SKM-1 treated with dmso at 0.1 percent for 144 hours (cell line): ENCODE measurements around the gene SPTBN5.

Experiments used
- DNase-seq: peaks from one replicate; lab custom pipeline; 2025; ENCODE audit not compliant: unreplicated experiment; lab: John Stamatoyannopoulos, UW

Gene SPTBN5

GRCh38 chr15:41885321-41885720 lies 8.5 kb downstream of the SPTBN5 start:
- no peak for DNase-seq

- no peak for DNase-seq
Observed at GRCh38 chr15:41884458-41884857, 9.4 kb downstream of the SPTBN5 start.

GRCh38 chr15:41883484-41883825 lies 10.4 kb downstream of the SPTBN5 start:
- no peak for DNase-seq

DNA sequence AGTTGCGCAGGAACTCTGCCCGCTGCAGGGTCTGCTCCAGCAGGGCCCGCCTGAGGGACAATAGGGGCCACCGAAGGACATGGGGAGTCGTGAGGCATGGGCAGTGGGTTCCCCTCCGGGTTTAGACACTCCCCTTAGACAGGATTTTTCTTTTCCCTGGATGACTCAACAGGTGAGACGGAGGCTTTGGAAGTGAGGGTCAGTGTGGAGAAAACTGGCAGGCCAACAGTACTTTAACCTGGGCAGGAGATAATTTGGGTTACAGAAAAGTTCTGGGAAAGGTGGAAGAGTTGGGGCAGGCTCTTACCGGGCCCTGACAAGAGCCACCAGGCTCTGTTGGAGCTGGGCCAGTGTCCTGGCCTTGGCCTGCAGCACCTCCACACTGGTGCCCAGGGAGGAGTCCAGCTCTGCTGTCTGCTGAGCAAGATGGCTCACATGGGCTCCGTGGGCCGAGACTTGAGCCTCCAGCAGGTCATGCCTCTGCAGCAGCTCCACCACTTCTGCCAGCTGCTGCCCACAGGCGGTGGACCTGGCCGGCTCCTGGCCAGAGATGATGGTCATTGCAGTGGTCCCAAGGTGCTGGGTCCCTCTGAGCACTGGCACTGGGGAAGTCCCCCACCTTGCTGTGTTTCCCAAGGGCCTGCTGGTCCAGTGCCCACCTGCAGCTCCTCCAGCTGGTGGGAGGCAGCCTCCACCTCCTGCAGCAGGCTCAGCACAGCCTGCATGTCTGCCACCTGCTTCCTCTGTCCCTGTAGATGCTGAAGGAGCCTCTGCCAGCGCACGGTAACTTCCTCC lies 11.0 kb downstream of the SPTBN5 start:
- DNase-seq, result peak; percentile 16

DNA sequence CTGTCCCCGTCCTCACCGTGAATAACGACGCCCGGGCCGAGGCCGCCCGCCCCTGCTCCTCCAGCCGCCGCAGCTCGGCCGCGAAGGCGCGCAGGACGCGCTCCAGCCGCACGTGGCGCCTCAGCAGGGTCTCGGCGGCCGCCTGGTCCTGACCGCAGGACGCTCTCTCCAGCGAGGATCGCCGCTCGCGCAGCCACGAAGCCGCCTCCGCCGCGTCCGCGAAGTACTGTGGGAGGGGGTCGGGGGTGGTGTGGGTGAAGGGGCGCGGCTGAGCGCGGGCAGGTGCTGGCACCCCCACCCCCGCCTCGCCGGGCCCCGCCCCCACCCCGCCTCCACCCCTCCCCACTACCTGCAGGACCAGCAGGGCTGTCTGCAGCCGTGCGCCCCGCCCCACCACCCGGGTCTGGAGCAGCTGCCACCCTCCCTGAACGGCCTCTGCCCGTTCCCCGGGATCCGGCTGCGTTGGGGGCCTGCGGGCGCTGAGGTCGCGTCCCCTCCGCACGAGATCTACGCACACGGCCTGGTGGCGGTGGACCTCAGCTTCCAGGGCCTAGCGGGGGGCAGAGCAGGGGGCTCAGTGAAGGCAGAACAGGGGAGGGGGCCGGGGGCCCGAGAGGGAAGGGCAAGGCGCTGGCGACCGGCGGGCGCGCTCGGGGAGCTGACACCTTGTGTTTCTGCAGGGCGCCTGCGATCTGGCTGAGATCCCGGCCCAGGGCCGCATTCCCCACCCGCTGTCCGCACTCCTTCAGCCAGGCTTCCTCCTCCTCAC lies 11.7 kb downstream of the SPTBN5 start:
- DNase-seq, result no peak

DNA sequence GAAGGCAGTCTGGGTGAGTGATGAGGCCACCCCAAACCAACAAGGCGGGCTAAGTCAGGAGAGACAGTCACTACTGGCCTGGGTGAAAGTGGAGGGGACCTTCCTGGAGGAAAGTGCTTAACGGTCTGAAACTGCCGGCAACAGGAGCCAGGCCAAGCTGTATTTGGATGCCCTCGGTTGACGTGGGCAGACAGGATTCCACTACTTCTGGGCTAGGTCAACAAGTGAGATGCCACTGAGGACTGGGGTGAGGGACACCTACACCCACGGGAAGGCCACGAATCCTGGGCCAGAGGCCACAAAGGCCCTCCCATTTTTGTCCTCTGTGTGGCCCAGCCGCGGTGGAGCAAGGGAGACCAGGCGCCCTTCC lies 12.3 kb downstream of the SPTBN5 start:
- DNase-seq, result no peak

GRCh38 chr15:41881086-41881485 lies 12.8 kb downstream of the SPTBN5 start:
- no peak for DNase-seq

DNA sequence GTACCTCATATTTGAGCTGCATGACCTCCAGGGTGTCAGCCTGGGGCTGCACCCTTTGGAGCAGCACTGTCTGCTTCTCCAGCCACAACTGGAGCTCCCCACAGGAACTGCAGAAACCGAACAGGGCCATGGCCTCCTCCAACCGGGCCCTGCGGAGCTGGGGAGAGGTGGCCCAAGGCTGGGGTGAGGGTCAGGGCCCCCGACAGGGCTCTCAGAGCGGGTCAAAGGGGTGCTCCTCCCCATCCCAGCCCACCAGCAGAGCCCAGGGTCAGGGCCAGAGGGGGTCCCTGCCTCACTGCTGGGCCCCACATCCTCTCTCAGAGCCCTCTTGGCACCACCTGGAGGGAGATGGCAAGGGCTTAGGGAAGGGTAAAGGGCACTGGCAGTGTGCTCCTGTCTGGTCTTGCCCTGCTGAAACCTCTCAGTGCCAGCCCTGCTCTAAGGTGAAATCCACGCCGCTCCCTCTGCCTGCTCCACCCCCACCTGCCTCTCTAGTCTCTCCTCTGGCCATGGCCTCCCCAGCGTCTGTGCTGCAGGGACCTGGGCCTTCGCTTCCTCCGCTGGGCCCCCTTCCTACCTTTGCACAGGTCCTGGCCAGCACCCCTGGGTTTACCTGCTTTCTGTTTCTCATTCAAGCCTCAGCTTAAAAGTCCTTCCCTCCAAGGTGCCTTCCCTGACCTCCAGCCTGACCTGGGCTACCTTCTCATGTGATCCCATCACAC lies 13.5 kb downstream of the SPTBN5 start:
- no peak for DNase-seq

DNA sequence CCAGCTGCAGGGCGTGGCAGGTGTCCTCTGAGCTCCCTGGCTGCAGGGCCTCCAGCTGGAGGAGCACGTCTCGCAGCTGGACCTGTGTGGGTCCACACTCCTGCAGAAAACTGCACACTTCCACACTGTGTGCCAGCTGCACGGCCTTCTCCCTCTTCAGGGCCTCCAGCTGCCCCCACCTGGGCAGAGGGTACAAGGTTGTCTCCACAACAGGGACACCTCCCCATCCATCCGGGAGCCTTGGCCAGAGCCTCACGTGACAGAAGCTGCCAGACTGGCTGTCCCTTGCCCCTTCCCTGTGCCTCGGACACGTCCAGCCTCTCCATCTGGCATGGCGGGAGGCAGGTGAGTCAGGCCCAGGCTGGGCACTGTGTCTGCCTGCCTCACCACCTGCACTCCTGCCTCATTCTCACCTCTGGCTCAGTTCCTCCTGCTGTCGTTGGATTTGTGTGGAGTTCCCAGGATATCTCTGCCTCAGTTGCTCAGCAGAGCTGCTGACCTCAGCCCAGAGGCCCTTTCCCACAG lies 14.5 kb downstream of the SPTBN5 start:
- DNase-seq, result no peak

DNA sequence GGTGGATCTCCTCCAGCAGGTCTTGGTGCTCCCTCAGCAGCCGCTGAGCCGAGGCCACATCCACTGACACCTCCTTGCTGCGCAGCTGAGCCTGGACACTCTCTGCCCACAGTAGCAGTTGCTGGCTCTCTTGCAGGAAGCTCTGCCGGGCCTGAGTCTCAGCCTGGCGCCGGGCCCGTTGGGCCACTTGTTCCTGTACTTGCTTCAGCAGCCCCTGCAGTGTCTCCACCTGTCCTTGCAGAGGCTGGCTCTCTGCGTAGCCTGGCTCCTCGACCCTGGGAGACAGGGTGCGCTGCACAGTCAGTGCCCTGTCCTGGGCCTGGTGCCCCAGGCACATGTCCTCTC lies 15.5 kb downstream of the SPTBN5 start:
- DNase-seq, result no peak

DNA sequence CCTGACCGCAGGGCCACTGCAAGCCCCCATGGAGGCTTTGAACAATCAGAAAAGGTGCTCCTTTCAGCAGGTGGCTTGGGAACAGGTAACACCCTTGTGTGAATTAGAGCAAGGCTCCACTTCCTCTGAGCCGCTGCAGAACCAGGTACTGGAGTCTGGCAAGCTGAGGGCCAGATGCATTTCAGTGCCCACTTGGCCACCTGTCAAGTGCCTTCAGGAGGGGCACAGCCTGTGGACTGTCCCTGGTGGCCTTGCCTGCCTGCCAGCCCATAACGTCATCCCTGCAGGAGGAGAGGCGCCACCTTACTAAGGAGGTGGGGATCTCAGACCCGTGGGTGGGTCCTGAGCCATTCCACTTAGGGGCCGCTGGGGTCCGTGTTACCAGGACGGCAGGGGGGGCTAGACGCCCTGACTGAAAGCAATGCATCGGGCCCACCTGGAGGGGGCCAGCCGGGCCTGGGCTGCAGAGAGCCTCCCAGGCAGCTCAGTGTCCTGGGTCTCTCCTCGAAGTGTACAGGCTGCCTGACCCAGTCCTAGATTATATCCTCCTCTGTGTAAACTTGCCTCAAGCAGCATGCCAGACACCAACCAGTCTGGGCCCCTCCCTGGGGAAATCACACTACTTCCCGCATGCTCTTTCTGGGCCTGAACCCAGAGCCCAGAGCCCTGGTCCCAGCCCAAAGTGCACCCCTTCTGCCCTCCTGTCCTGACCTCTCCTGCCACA lies 16.1 kb downstream of the SPTBN5 start:
- DNase-seq, result no peak

- no peak for DNase-seq
Observed at GRCh38 chr15:41876689-41877088, 17.2 kb downstream of the SPTBN5 start.

- DNase-seq, result no peak
Observed at GRCh38 chr15:41876007-41876406, 17.8 kb downstream of the SPTBN5 start.

DNA sequence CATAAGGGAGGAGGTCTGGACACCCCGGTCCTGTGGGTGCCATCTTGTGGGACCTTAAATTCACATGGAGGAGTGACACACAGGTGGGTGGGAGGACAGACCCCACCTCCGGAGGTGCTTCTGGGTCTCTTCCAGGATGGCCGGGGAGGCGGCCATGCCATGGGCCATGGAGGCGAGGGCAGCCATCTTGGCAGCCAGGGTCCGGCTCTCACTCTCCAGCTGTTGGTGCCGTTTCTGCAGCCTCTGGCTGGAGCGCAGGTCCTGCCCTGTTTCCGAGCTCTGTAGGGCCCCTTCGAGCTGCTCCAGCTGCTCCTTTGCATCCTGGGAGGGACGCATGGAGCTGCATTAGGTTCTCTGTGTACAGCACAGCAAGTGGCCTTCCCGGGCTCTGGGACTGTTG lies 19.1 kb downstream of the SPTBN5 start:
- no peak for DNase-seq

- DNase-seq, result no peak
Observed at GRCh38 chr15:41873711-41874110, 20.1 kb downstream of the SPTBN5 start.

GRCh38 chr15:41872166-41872747 lies 21.6 kb downstream of the SPTBN5 start:
- no peak for DNase-seq

- DNase-seq, result no peak
Observed at GRCh38 chr15:41871175-41871905, 22.5 kb downstream of the SPTBN5 start.

- no peak for DNase-seq
Observed at GRCh38 chr15:41870689-41871081, 23.2 kb downstream of the SPTBN5 start.

- no peak for DNase-seq
Observed at GRCh38 chr15:41869770-41870688, 23.8 kb downstream of the SPTBN5 start.
